Astrocyte of the cerebellum (primary cell): Measurements from ENCODE around the gene FBXO24.
"Not testable (repeated sequence)": the region's sequence is repeated elsewhere in the genome, so short reads cannot be mapped to it uniquely, and the experiment has no call there.

Source experiments
- DNase-seq: peaks from one replicate; pipeline ENCODE4 v3.0.0-alpha.2; 2011; ENCODE audit warnings: low read depth
- H3K4me3 ChIP-seq: 2 replicates; pipeline ENCODE4 v1.5.1; 2011; ENCODE audit warnings: mild to moderate bottlenecking, low read depth, low read length, moderate library complexity
- CTCF ChIP-seq: IDR thresholded peaks from 2 replicates; pipeline ENCODE4 v1.5.1; 2012; ENCODE audit warnings: low read length, low read depth, moderate library complexity, mild to moderate bottlenecking; ENCODE audit errors: missing control alignments
- in situ Hi-C: cut with HindIII; loops from 2 replicates; pipeline ENCODE4 v1.10.0; 2017; ENCODE audit warnings: low sequenced_read_pairs

Gene FBXO24

GRCh38 chr7:100547872-100548271 lies 38.3 kb upstream of the FBXO24 start:
- no peak overlapping the region for H3K4me3 ChIP-seq
- DNase-seq, result no peak
- in situ Hi-C loops, result no loop called here
- no peak for TF ChIP-seq CTCF

GRCh38 chr7:100548446-100548845 lies 37.7 kb upstream of the FBXO24 start:
- DNase-seq, H3K4me3 ChIP-seq, in situ Hi-C loops: not testable (repeated sequence)

- no peak for DNase-seq
- H3K4me3 ChIP-seq, result no peak overlapping the region
- in situ Hi-C loops, result no loop called here
- no peak for TF ChIP-seq CTCF
Observed at GRCh38 chr7:100552532-100552931, 33.6 kb upstream of the FBXO24 start.

- H3K4me3 ChIP-seq, result no peak overlapping the region
- in situ Hi-C loops, result no loop called here
- DNase-seq, result no peak
- no peak for TF ChIP-seq CTCF
Observed at GRCh38 chr7:100553032-100553431, 33.1 kb upstream of the FBXO24 start.

GRCh38 chr7:100555701-100556100 lies 30.4 kb upstream of the FBXO24 start:
- in situ Hi-C loops, result no loop called here
- TF ChIP-seq CTCF, result no peak
- no peak overlapping the region for H3K4me3 ChIP-seq
- no peak for DNase-seq

GRCh38 chr7:100556541-100556940 lies 29.6 kb upstream of the FBXO24 start:
- in situ Hi-C loops, result no loop called here
- H3K4me3 ChIP-seq, result no peak overlapping the region
- TF ChIP-seq CTCF, result no peak
- DNase-seq, result no peak

GRCh38 chr7:100559127-100559526 lies 27.0 kb upstream of the FBXO24 start:
- in situ Hi-C loops, result no loop called here
- no peak overlapping the region for H3K4me3 ChIP-seq
- no peak for TF ChIP-seq CTCF
- DNase-seq, result no peak
